GM18909 (cell line): ENCODE measurements around the gene CENPM.

Experiments used
- ATAC-seq: cut with Tn5 transposase; IDR thresholded peaks from one replicate; pipeline ENCODE4 v1.9.1; 2021; ENCODE audit warnings: mild to moderate bottlenecking; ENCODE audit not compliant: unreplicated experiment, poor library complexity

CENPM gene

GRCh38 chr22:41934284-41935014, 12.5 kb downstream of the CENPM start:
- ATAC-seq: no peak

GRCh38 chr22:41933411-41934177, 13.4 kb downstream of the CENPM start:
- no peak for ATAC-seq

- no peak for ATAC-seq
These were observed 14.6 kb downstream of the CENPM start for GRCh38 chr22:41932353-41932752.

GRCh38 chr22:41931701-41932269, 15.2 kb downstream of the CENPM start:
- no peak for ATAC-seq

- no peak for ATAC-seq
These were observed 17.5 kb downstream of the CENPM start for GRCh38 chr22:41929418-41929810.

GRCh38 chr22:41928593-41929417, 18.1 kb downstream of the CENPM start:
- ATAC-seq: no peak

- no peak for ATAC-seq
These were observed 19.1 kb downstream of the CENPM start for GRCh38 chr22:41927813-41928212.

- ATAC-seq: peak; percentile 42
These were observed 21.0 kb downstream of the CENPM start for GRCh38 chr22:41925783-41926460.

- ATAC-seq: no peak
These were observed 23.2 kb downstream of the CENPM start for GRCh38 chr22:41923595-41924276.

- ATAC-seq: no peak
These were observed 23.9 kb downstream of the CENPM start for GRCh38 chr22:41922940-41923594.

- ATAC-seq: no peak
These were observed 24.6 kb downstream of the CENPM start for GRCh38 chr22:41922328-41922727.

GRCh38 chr22:41920271-41920976, 26.5 kb downstream of the CENPM start:
- peak; percentile 26 for ATAC-seq

- ATAC-seq: peak; percentile 58
These were observed 27.4 kb downstream of the CENPM start for GRCh38 chr22:41919357-41920224.

GRCh38 chr22:41917903-41918791, 28.8 kb downstream of the CENPM start:
- no peak for ATAC-seq

- no peak for ATAC-seq
These were observed 29.5 kb downstream of the CENPM start for GRCh38 chr22:41917375-41917902.

- no peak for ATAC-seq
These were observed 30.1 kb downstream of the CENPM start for GRCh38 chr22:41916745-41917358.
